CD4-positive, alpha-beta T cell treated with Interferon alpha-2 for 1 hour (primary cell): Measurements from ENCODE around the gene PDZD4.
A peak's percentile ranks its signal among the peaks of the same experiment; 100 is the strongest.

Experiments
- DNase-seq, 2 donors: peaks; one replicate each; pipeline ENCODE4 v3.0.0-alpha.2; 2020 to 2022

Gene PDZD4, protein sequence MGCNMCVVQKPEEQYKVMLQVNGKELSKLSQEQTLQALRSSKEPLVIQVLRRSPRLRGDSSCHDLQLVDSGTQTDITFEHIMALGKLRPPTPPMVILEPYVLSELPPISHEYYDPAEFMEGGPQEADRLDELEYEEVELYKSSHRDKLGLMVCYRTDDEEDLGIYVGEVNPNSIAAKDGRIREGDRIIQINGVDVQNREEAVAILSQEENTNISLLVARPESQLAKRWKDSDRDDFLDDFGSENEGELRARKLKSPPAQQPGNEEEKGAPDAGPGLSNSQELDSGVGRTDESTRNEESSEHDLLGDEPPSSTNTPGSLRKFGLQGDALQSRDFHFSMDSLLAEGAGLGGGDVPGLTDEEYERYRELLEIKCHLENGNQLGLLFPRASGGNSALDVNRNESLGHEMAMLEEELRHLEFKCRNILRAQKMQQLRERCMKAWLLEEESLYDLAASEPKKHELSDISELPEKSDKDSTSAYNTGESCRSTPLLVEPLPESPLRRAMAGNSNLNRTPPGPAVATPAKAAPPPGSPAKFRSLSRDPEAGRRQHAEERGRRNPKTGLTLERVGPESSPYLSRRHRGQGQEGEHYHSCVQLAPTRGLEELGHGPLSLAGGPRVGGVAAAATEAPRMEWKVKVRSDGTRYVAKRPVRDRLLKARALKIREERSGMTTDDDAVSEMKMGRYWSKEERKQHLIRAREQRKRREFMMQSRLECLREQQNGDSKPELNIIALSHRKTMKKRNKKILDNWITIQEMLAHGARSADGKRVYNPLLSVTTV

DNA sequence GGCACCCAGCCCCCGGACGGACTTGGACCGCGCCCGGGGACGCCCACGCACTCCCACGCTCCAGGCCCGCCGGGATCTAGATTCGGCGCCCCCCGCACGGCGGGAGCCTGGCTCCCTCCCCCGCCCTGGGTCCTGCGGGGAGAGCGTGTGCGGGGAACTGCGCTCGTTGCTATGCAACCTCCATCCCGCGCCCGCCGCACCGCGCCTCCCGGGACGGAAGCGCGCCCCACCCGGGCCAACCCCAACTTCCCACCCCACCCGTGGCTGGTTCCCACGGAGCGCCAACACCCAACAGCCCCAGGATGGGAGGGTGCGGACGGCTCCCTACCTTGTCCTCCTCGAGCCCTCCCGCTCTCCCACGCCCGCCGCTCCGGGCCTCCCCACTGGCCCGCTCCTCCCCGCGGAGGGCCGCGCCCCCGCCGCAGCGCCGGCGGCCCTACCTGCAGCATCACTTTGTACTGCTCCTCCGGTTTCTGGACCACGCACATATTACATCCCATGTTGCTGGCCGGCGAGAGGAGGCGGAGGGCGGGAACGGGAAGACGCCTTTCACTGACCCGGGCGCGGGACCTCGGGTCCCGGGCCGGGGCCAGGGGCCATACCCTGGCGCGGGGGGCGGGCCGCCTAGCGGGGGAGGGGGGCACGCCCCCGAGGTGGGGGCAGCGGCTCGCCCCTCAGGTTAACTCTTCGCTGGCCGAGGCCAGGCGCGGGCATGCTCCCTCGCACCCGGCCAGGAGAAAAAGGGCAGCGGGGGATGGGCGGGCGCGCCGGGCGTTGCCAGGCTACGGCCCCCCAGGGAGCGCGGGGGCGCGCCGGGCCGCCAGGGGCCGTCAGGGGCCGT, at the start of gene PDZD4:
Gene PDZD4, minus strand, starts transcription at position 746 of the 841 bp plus-strand sequence. Its CDS starts 246 bp downstream, at position 500.
- DNase-seq: peak in 1 of 2 donors; percentile 16

DNA sequence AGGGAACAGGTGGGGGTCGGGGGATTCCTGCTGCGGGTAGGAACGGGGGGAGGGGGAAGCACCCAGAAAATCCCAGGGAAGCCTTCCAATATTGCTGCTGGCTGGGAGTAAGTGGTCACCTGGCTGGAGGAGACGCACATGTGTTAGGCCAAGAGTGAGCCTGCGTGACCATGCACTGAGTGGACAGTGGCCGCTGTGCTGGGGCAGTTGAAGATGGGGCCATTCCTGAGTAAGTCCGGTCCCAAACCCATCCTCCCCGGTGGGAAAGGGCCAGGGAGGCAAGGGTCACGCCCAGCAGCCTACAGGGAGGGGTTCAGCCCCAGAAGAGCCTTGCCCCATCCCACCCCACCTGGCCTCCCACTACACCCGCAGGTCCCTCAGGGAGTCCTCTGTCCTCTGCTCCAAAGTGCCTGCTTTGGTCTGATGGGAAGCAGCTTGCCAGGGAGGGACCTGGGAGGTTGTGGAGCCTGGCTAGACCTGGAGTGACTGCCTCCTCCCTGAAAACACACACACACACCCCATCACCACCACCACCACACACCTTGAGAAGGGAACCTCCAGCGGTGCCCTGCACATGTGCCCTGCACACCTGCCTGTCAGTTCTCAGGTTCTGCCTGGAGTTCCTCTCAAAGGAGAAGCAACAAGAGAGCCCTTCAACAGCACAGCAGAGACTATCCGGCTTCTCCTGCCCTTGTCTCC, 49.5 kb upstream of the PDZD4 start:
- DNase-seq: no peak

DNA sequence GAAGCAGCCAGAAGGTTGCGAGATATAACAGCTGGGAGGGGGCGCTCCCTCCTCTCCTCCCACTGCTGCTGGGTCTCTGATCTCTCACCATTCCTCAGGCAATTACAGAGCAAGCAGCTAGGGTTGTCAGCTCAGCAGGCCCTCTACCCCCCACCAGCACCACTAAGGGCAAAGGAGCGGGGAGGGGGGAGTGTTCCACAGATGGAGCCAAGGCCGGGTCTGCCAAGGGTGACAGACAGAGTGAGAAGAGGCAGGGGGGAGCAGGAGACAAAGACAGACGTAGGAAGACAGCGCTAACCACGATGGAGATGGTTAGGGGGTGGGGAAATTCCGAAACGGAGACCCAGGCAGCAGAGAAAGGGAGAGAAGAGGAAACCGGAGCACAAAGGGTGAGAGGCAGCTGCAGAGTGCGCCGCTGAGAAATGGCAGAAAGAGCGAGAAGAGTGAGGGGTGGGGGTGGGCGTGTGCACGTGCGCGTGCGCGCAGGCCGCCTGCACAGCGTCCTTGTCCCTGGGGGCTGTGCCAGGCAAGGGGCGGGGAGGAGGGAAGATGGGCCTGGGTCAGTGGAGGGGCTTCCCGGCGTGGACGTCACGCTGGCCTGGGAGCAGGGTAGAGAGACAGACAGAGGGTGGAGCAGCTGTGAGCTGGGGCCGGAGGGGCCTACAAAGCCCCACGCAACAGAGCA, 48.8 kb upstream of the PDZD4 start:
- no peak for DNase-seq

DNA sequence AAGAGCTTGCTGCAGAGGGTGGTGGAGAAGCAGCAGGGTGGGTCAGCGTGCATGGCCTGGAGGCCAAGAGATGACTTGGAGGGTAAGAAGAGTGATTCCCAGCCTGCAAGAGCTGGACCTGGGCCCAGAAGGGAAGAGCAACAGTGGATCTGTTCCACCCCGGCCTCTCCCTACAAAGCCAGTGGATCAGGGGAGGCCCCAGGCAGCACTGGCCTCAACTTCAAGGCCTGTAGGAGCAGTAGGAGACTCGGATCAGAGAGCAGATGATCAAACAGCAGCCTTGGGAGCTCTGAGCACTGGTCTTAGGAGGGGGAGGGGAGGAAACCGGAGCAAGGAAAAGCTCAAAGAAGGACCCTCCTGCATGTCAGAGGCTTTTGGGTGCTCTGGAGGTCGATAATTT, 48.0 kb upstream of the PDZD4 start:
- DNase-seq: no peak

DNA sequence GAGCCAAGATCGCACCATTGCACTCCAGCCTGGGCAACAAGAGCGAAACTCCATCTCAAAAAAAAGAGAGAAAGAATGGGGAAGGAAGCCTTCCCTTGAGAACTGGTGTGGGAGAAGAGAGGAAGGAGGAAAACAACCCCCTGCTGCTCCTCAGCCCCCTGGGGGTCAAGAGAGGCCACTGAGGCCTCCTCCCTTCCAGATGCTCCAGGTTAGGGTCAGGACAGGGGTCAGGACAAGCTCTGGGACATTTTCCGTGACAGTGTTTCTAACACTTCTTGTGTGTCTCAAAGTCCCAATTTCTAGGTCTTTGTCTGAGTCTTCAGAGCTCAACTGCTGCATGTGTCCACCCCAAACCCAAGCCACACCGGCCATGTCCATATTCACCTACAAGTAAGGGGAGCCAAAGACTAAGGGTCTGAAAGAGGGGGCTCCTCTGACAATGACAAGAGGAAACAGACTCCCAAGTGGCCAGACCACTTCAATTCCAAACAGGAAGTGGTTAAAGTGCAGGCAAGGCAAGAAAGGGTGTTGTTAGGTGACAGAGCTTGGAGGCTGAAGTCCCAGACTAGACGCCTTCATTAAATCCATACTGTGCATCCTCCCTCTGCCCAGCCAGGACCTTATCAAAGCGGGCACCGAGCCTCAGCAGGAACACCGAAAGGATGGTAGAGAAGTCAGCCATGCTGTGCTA, 47.4 kb upstream of the PDZD4 start:
- DNase-seq: no peak

DNA sequence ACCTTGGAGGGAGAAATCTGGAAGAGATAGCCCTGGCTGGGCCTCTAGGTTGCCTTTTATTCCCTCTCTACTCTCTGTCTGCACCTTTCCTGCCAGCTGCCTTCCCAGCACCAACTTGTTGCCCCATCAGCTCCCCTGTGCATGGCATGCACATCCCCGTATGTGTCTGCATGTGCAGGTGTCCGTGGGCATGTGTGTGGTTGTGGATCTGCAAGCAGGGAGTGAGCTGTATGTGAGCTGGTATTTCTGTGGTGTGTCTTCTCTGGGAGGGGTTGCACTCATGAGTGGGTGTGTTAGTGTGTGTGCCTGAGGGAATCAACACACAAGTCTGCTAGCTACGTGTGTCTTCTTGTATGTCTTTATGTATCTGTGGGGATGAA, 45.8 kb upstream of the PDZD4 start:
- no peak for DNase-seq

DNA sequence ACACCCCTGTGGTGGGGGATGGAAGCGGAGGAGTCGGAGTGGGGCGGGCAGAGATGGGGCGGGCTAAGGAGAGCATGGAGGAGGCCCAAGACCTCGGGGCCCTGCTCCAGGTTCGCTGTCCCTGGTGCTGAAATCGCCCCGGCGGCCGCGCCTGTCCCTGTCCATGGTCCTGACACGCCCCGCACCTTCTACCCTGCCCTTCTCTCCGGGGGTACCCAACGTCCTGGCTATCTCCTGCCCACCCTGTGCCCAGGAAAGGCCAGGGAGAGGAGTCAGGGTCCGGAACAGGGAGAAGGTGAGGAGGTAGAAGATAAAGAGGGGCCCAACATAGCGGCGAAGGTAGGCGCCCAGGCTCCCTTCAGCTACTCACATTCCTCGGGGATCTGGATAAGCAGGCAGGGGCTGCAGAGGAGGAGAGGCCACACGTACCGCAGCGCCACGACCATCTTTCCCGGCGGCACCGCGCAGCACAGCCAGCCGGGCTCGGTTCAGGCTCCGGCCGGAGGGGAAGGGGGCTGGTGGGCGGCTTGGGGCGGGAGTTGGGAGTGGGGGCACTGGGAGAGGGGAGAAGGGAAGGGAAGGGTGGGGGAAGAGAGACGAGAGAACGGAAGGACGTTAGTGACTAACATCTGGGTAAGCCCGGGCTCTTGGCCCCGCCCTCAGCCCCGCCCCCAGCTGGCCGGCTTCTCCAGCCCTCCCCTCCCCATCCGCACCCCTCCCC, 45.2 kb upstream of the PDZD4 start:
- peak; percentile 41 to 71 for DNase-seq

DNA sequence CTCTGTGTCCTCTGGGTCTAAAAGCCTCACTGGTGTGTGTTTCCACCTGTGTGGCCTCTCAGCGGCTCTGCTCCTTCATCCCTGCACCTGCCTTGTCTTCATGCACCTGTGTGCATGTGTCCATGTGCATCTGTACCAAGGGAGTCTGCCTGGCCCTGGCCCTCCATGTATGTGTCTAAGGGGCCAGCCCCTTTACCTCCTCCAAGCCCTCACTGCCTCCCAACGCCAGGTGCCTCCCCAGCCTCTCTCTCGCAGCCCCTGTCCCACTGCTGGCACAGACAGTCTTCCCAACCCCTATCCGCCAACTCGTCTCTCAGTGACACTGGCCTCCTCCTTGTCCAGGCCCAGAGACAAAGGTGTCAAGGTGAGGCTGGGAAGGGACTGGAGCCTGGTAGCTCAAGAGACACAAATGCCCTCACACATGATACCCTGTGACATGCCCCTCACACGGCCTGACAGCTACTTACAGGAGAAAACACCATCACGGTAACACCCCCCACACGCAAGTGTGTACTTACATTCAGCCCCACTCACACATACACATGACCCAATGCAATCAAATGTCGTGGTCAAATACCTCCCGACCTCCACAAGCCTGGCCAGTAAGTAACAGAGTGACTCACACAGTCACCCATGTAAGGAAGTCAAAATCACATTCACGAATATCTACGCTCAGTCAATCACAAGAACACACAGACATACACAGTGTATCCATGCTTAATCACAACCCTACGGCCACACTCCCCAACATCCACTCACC, 44.2 kb upstream of the PDZD4 start:
- DNase-seq: no peak

DNA sequence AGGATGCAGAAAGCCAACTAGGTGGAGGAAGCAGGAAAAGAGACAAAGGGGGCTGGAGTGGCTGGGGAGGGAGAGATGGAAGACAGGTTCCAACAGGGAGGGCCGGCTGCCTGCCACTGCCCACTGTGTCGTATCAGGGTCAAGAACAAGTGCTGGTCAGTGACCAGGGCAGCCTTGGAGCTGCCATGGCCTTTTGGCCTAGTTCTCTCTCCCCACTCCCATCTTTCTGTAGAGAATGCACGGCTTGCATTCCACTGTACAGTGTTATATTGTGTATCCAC, 43.7 kb upstream of the PDZD4 start:
- no peak for DNase-seq

DNA sequence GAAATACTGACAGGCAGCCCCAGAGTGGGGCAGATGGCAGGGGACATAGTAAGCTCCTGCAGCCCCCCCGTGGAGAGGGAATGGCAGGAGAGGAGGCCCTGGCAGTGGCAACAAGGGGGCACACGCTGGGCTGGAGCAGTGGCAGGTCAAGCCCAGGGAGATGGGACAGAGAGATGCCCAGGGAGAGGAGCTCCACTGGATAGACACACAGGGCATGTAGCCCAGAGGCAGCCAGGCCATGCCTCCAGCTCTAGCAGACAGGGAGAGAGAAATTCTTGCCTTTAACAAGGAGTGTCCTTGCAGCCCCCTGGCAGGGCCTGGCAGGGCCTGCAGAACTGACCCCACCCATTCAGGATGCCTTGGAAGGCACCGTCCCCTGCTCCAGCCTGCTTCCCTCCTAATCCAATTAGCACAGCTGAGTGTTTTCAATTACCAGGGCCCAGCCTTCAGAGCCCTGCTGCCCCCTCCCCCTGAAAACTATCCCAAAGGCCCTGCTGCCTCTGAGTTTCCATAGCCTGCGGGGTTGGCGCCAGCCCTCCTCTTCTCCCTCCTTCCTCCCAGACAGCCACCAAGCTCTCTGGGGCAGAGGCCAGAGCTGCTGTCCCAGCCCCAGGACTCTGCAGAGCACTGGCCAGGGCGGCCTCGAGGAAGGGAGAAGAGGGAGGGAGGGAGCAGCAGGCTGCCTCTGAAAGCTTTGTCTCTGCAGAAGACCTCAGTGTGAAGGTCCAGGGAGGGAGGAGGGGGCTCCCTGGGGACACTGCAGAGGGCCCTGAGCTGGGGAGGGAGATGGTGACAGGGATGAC, 43.1 kb upstream of the PDZD4 start:
- DNase-seq: no peak

DNA sequence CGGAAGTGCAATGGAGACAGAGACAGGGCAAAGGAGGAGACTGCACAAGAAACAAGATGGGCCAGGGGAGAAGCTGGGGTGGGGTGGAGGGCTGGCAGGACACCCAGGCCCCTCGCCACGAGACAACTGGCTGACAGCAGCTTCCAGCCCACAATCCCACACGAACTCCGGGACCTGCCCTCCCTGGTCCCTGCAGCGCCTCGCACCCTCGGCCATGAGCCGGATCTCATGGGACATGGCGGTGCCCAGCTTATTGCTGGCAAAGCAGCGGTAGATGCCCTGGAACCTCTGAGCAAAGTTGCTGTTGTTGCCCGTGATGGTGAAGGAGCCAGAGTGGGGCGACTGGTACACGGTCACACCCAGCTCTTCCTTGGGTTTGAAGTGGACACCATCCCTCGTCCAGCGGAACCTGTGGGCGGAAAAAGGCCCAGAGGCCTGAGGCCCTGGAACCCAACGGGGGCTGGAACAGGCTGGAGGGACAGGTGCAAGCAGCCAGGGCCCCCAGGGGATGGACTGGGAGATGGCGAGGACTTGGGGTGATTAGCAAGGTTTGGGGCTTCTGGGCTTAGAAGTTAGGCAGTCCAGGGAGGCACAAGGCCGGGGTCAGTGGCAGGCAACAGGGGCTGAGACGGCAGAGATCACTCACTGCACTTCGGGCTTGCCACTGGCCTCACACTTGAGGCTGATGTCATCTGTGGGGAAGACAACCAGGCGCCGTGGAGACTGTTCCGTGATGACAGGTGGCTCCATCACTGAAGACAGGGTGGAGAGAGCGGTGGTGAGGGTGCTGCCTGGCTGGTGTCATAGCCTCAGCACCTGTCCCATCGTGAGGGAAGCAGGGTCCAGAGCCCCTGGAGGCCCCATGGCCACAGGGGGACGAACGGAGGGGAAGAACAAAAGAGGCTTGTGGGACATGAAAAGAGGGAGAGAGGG, 41.9 kb upstream of the PDZD4 start:
- no peak for DNase-seq

DNA sequence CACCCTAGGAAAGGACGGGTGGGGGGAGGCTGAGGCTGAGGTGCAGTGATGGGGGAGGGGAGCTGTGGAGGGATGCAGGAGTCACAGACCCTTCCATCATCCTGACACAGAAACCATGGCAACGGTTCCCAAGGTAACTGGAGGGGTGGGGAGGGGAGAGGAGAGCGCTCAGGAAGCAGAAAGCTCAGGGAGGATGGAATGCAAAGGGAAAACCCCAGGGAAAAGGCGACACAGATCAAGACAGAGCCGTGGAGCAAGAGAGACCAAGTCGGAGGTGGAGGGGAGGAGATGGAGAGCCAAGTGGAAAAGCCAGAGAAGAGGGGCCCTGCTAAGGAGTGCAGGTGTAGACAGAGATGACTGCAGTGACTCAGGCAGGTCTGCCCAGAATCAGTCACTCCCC, 41.1 kb upstream of the PDZD4 start:
- no peak for DNase-seq

DNA sequence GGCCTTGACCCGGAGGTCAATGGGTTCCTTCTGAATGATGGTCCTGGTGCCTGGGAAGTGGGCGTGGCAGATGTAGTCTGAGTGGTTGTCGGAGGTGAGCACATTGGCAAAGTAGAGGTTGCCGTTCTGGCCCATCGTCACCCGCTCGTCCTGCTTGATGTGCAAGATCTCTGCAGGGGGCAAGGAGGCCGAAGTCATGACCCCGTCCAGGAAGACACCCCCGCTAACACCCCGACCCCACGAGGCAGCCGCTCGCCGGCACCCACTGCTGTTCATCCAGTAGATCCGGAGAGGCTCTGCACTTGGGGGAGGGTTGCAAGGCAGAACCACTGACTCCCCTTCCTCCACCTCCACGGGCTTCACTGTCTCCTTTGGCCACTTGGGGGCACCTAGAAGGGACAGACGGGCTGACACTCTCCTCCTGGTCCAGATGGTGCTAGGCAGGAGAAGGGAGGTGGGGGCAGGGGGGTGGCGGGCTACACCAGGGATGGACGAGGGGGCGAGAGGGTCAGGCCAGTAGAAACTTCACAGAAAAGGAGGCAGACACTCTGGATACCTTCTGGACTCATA, 40.5 kb upstream of the PDZD4 start:
- DNase-seq: no peak

DNA sequence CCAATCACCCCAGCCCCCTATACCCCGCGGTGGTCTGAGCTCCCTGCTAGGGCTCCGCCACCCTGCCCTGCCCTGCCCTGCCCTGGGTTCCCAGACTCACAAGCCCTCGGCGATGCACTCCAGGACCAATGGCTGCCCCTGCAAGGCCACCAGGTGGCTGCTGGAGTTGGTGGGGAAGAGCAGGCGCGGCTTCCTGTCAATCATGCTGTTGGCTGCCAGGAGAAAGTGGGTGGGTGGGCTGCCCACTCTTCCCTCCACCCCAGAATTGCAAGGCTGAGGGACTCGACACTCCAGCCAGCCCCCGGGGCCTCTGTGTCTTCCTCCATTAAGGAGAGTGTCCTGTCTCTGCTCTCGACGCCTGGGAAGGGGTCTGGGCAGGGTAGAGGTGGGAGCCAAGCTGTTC, 39.9 kb upstream of the PDZD4 start:
- no peak for DNase-seq

DNA sequence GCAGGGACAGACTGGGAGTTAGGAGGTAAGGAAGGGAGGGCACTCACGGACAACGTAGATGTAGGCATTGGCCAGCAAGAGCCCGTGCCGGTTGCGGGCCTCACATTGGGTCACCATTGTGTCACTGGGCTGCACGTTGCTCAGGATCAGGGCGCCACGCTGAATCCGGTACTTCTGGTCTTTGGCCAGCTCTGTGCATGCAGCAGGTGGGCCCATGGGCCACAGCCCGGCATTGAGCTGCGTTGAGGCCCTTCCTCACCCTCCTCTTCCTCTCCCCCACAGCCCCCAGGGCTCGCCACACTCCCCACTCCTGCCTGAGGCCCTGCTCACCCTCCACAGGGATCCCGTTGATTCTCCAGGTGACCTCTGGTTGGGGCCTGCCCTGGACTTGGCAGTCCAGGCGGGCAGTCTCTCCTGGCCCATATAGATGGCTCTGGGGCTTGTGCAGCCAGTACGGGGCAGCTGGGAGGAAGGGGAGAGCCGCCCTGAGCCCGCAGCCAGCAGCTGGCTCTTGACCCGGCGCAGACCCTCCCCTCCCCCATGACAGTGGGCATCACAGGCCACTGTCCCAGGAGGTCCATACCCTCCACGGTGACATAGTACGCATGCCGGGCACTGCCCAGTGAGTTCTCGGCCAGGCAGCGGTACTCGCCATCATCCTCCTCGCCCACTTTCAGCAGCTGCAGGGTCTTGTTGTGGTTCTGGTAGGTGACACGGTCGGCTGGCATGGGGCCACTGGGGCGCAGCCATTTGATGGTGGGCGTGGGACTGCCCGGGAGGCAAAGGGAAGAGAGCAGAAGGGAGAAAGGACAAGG, 39.3 kb upstream of the PDZD4 start:
- DNase-seq: no peak

DNA sequence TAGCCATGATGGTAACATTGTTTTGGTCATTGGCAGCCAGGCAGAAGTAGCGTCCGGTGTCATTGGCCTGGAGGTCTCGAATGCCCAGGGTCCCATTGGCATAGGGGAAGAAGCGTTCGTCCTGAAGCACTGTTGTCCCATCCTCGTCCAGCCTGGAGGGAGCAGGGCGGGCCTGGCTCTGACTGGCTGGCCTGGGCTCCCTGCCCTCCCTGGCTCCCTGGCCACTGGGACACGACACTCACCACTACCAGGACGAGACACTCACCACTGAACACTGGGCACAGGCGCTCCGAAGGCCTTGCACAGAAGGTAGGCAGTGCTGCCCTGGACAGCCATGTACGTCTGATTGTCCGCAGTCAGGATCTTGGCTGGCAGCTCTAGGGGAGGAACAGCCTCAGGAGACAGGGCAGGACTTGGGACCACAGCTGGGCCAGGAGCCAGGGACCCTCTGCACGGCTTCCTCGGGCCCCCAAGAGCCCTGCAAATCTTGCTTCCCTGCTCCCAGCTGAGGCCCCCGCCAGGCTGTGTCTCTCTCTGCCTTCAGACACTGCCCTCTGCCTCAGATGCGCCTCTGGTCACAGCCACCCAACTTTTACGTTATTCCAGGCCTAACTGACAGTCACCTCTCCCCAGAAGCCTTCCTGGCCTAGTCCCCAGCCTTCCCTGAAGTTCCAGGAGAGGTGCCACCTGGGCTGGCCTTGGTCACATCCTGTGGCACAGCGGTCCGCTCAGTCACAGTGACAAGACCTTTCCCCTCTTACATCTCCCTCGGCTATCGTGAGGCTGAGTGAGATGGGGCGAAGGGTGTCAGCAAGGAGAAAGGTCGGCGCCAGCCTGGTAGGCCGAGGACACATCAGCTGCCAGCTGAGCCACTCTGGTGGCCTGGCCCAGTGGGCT, 38.5 kb upstream of the PDZD4 start:
- no peak for DNase-seq
